DND-41 (cell line): Measurements from ENCODE around the gene APOBEC4.

Experiments
- EZH2 ChIP-seq: IDR thresholded peaks from 3 replicates; pipeline ENCODE4 v1.6.1; 2012; ENCODE audit warnings: borderline replicate concordance, low read depth, mild to moderate bottlenecking, moderate library complexity, low read length, inconsistent platforms; ENCODE audit not compliant: severe bottlenecking
- TF ChIP-seq, protein P1 (sequence below): IDR thresholded peaks from 2 replicates; pipeline ENCODE4 v1.5.1; 2012; ENCODE audit warnings: borderline replicate concordance, low read length, moderate library complexity, mild to moderate bottlenecking; ENCODE audit not compliant: poor library complexity, severe bottlenecking; ENCODE audit errors: extremely low read depth

DNA sequence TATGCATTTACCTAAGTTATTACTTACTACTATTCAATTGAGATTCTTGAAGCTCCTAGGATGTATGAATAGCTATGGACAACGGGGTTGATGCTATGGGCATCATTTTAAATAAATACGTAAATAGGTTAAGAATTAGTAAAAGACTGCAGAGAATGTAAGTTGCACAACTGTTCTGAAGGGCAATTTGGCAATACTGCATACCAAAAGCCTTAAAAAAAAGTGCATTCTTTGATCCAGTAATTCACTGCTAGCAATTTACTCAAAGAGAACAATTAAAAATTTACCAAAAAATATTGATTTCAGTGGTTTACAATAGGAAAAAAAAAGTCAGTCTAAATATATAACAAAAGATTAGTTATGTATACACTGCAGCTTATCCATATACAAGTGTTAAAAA lies 21.0 kb downstream of the APOBEC4 start:
- TF ChIP-seq EZH2 = no peak
- TF ChIP-seq, protein P1, sequence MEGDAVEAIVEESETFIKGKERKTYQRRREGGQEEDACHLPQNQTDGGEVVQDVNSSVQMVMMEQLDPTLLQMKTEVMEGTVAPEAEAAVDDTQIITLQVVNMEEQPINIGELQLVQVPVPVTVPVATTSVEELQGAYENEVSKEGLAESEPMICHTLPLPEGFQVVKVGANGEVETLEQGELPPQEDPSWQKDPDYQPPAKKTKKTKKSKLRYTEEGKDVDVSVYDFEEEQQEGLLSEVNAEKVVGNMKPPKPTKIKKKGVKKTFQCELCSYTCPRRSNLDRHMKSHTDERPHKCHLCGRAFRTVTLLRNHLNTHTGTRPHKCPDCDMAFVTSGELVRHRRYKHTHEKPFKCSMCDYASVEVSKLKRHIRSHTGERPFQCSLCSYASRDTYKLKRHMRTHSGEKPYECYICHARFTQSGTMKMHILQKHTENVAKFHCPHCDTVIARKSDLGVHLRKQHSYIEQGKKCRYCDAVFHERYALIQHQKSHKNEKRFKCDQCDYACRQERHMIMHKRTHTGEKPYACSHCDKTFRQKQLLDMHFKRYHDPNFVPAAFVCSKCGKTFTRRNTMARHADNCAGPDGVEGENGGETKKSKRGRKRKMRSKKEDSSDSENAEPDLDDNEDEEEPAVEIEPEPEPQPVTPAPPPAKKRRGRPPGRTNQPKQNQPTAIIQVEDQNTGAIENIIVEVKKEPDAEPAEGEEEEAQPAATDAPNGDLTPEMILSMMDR = no peak
